HG02840 (cell line): Measurements from ENCODE around the gene ZNF740.
"Not testable (repeated sequence)": the region's sequence is repeated elsewhere in the genome, so short reads cannot be mapped to it uniquely, and the experiment has no call there.

Experiments
- ATAC-seq: cut with Tn5 transposase; IDR thresholded peaks from one replicate; pipeline ENCODE4 v1.9.1; 2021; ENCODE audit warnings: mild to moderate bottlenecking, moderate library complexity, moderate number of reproducible peaks; ENCODE audit not compliant: unreplicated experiment, low FRiP score

The ZNF740 gene

DNA sequence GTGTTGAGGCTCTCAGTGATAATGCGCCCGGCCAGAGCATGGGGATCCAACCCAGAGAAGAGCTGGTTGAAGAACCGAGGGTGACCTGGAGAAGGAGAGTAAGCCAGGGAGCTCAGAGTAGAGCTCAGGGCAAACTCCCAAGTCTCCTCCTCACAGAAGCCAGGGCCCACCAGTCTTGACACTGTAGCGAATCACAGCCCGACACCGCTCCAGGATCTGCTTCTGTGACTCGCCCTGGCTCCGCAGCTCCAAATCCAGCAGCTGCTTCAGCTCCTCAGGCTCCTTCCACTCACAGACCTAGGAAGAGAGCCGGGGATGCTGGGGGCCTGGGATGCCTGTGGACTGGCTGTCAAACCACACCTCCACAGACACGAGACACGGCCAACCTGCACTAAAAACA is 8.2 kb upstream of the ZNF740 start:
- no peak for ATAC-seq

DNA sequence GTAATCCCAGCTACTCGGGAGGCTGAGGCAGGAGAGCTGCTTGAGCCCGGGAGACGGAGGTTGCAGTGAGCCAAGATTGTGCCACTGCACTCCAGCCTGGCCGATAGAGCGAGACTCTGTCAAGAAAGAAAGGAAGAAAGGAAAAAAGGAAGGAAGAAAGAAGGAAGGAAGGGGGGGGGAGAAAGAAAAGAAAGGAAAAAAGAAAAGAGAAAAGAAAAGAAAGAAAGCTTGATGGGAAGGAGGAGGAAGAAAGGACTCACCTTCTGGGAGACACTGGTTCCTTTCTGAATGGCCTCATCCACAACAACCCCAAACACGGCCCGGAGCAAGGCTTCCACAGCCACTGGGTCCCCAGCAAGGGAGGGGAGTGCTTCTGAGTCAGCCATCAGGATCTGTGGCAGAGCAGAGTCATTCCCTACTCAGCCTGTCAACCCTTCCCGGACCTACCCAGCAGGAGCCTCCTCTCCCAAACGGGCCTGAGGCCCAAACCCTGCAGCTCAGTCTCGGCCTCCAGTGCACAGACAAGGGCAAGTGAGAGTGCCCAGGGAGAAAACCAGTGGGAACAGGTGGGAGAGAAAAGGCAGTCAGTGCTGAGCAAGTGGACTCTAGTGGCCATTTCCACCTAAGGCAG is 7.3 kb upstream of the ZNF740 start:
- ATAC-seq = no peak

GRCh38 chr12:53174881-53175491 is 5.5 kb upstream of the ZNF740 start:
- no peak for ATAC-seq

DNA sequence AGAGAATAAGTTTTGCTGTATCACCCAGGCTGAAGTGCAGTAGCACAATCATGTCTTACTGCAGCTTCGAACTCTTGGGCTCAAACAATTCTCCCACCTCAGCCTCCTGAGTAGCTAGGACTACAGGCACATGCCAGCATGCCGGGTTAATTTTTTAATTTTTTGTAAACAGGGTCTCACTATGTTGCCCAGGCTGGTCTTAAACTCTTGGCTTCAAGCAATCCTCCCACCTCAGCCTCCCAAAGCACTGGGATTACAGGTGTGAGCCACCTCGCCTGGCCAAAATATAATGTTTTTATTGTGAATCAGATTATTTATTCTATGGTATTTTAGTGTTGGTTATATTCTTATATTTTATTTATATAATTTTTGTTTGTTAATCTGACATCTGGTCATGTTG is 3.8 kb upstream of the ZNF740 start:
- ATAC-seq = no peak

DNA sequence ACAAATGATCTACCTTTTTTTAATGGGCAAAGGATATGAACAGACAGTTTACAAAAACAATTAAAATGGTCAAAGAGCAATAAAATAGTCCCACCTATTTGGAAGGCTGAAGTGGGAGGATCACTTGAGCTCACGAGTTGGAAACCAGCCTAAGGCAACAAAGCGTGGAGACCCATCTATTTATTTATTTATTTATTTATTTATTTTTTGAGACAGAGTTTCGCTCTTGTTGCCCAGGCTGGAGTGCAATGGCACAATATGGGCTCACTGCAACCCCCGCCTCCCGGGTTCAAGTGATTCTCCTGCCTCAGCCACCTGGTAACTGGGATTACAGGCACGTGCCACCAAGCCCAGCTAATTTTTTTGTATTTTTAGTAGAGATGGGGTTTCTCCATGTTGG is 3.1 kb upstream of the ZNF740 start:
- ATAC-seq = not testable (repeated sequence)

DNA sequence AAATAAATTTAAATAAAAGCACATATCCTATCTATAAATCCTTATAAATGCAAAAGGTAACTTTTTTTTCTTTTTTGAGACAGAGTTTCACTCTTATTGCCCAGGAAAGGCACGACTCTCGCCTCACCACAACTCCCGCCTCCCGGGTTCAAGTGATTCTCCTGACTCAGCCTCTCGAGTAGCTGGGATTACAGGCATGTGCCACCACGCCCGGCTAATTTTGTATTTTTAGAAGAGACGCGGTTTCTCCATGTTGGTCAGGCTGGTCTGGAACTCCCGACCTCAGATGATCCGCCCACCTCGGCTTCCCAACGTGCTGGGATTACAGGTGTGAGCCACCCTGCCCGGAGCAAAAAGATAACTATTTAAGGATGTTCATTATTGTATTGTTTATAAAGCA is 1.7 kb upstream of the ZNF740 start:
- ATAC-seq = not testable (repeated sequence)

DNA sequence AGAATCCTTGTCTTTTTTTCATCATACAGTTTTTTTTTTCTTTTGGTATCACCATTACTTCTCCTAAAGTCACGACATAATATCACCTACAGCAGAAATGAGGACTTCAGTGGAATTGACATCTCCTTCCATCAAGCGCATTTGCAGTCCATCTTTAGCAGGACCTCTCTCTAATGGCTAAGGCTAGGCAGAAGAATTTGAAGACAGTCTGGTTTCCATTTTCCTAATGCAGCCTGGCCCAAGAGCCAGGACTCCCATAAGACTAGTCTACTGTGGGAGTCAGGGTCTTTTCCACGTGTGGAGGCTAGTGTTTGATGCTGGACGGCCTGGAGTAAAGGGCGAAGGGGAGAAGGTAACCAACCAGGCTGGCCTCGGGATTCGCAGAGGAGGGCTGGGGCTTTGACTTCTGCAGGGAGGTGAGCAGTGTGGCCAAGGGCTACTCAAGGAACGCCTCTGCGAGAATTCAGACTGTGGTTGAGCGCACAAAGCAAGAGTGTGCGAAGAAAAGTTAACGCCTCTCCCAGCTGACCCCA is 769 bp upstream of the ZNF740 start:
- ATAC-seq = peak; percentile 3

- ATAC-seq = peak; percentile 40
These were observed 566 bp downstream of the ZNF740 start for GRCh38 chr12:53180931-53181645.

GRCh38 chr12:53181935-53182334 is 1.4 kb downstream of the ZNF740 start:
- ATAC-seq = no peak

- no peak for ATAC-seq
These were observed 2.4 kb downstream of the ZNF740 start for GRCh38 chr12:53182903-53183302.

- no peak for ATAC-seq
These were observed 4.3 kb downstream of the ZNF740 start for GRCh38 chr12:53184828-53185227.

DNA sequence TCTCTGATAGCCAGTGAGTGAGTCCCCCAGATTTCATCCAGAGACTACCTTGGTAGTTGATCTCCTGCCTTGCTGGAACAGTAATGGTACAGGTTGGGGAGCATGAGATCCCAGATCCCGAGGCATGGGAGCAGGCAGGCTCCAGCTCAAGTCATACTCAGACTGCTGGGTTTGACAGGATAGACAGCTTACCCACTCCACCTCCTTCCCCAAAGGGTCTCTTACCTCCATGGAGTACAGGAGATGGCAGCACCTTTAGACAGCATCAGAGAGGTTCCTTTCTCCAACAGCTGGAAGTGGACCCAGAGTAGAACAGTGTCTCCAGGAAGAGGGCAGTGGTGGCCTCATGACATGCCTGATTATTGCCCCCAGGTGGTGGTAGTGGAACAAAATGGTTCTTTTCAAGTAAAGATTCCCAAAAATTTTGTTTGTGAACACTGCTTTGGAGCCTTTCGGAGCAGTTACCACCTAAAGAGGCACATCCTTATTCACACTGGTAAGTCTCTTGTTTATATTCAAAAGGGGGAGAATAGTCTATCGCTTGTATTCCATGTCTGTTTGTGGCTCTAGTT is 5.1 kb downstream of the ZNF740 start:
- no peak for ATAC-seq

DNA sequence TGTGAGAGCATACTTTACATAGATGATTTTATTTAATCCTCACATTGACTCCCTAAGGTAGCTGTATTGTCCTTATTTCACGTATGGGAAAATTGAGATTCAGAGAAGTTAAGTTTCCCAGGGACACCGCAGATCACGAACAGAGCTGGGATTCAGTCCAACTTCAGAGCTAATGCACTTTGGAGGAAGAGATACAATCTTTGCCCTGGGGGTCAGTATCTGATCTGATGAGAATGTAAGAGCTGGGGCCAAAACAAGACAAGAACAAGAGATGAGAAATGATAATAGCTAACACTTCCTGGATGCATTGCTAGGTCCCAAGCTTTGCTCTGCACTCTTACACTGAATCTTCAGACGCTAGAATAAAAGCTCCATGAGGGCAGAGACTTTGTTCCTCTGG is 6.2 kb downstream of the ZNF740 start:
- ATAC-seq = no peak

DNA sequence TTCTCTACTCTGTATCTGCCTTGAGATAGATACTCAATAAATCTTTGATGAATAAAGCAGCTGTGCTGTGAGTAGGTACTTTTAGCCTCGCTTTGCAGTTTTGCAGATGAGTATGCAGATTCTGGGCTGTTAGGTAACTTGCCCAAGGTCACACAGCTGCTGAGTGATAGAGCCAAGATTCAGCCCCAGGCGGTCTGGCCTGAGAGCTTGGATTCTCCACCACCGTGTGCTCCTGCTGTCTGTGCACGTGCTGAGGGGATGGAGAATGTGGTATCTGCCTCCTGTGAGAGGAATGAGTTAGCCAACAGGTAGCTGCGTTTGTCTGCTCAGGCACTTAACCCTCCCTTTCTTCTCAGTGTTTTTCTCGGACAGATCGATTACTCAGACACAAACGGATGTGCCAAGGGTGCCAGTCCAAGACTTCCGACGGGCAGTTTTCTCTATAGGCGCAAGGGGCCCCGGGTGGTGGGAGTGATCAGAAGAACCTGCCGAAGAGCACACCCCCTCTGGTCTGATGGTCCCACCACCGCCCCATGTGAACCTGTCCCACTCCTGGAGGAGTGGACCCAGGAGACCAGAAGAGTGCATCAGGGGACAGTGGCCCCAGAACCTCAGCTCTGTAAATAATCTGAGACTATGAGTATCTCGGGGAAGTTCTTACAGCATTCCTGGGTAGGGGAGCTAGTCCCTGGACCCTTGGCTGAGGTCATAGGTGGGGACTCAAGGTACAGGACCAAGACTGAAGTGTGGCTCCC is 6.8 kb downstream of the ZNF740 start:
- no peak for ATAC-seq

DNA sequence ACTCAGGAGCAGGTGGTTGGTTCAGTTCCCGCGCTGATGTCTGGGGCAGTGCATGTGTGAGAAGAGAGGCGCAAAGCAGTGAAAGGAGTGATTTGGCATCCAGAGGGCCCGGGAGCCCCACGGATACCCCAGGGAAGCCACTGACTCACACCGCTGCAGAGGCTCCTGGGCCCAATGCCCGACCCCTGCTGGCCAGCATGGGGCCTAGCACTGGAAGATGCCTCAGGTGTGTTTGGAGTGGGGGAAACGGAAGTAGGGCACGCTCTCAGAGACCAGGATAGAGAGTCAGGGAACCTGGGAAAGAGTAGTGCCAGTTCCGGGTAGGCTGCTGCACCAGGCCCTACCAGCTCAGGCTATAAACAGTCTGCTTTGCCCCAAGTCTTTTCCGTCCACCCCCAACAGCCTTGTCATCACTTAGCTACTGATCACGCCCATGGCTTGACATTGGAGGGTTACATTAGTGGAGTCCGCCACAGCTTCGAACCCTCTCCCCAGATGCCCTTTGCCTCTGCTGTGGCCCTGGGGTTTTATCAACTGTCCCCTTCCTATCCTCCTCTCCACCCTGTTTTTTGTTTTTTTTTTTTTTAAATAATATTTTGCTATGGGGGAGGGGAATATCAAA is 9.7 kb downstream of the ZNF740 start:
- no peak for ATAC-seq

DNA sequence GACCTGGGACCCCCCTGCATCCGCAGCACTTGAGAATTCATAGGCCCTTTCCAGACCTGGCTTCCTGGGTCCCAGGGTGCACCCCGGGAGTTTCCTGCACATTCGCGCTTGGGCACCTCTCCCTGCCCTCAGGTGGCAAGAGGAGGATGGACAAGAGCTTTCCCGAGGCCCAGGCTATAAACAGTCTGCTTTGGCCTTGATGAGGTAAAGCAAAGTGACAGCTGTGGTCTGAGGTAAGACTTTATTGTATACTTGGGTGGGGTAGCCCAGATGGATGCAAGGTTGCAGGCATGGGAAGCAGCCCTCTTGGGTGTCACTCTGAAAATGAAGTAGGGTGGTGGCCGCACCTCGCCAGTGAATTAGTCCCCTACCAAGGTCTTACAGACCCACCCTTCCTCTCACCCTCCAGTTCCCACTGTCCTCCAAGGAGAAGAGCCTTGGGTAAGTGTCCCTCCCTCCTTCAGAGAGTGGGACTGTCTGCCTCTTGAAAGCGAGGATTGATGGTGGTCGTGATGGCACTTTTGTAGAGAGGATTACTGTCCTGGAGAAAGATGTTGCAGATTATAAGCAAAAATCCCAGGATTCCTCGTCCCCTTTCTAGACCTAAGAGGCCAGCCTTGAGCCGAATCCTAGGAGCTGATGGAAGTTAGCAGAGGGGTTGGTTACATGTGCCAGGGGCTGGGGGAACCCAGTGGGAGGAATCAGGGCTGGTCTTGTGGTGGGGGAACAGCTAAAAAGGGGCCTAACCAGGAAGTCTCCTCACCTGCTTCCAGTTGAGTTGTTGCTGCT is 10.8 kb downstream of the ZNF740 start:
- no peak for ATAC-seq

GRCh38 chr12:53191885-53192530 is 11.5 kb downstream of the ZNF740 start:
- ATAC-seq = no peak

- no peak for ATAC-seq
These were observed 12.1 kb downstream of the ZNF740 start for GRCh38 chr12:53192531-53193021.

- no peak for ATAC-seq
These were observed 12.5 kb downstream of the ZNF740 start for GRCh38 chr12:53193040-53193439.
